HG03354 (cell line): Measurements from ENCODE around the gene SPATA13.
"Not testable (repeated sequence)": the region's sequence is repeated elsewhere in the genome, so short reads cannot be mapped to it uniquely, and the experiment has no call there.

Experiments
- ATAC-seq: cut with Tn5 transposase; IDR thresholded peaks from one replicate; pipeline ENCODE4 v1.9.1; 2021; ENCODE audit warnings: mild to moderate bottlenecking; ENCODE audit not compliant: unreplicated experiment, poor library complexity, severe bottlenecking

SPATA13 gene

GRCh38 chr13:24160458-24161009 lies at the start of gene SPATA13:
SPATA13 (plus strand) TSS chr13:24160720; CDS start chr13:24222930, 62,210 bp downstream.
- peak; percentile 82 for ATAC-seq

GRCh38 chr13:24112791-24113190 lies 47.7 kb upstream of the SPATA13 start:
- no peak for ATAC-seq

GRCh38 chr13:24115671-24116070 lies 44.8 kb upstream of the SPATA13 start:
- no peak for ATAC-seq

GRCh38 chr13:24116131-24116530 lies 44.4 kb upstream of the SPATA13 start:
- ATAC-seq: no peak

GRCh38 chr13:24118576-24118975 lies 41.9 kb upstream of the SPATA13 start:
- no peak for ATAC-seq

- ATAC-seq: no peak
Measured at GRCh38 chr13:24119626-24120508, 40.7 kb upstream of the SPATA13 start.

- ATAC-seq: not testable (repeated sequence)
Measured at GRCh38 chr13:24122045-24122444, 38.5 kb upstream of the SPATA13 start.

- no peak for ATAC-seq
Measured at GRCh38 chr13:24122569-24122968, 38.0 kb upstream of the SPATA13 start.

- no peak for ATAC-seq
Measured at GRCh38 chr13:24123761-24124160, 36.8 kb upstream of the SPATA13 start.

- peak; percentile 94 for ATAC-seq
Measured at GRCh38 chr13:24124789-24125476, 35.6 kb upstream of the SPATA13 start.

- peak; percentile 62 for ATAC-seq
Measured at GRCh38 chr13:24127116-24127631, 33.3 kb upstream of the SPATA13 start.

- no peak for ATAC-seq
Measured at GRCh38 chr13:24128112-24128511, 32.4 kb upstream of the SPATA13 start.

- ATAC-seq: no peak
Measured at GRCh38 chr13:24128962-24129361, 31.6 kb upstream of the SPATA13 start.

- no peak for ATAC-seq
Measured at GRCh38 chr13:24129914-24130774, 30.4 kb upstream of the SPATA13 start.

GRCh38 chr13:24131749-24132148 lies 28.8 kb upstream of the SPATA13 start:
- ATAC-seq: no peak

GRCh38 chr13:24133021-24133795 lies 27.3 kb upstream of the SPATA13 start:
- no peak for ATAC-seq

GRCh38 chr13:24134231-24134630 lies 26.3 kb upstream of the SPATA13 start:
- ATAC-seq: no peak

GRCh38 chr13:24134757-24135156 lies 25.8 kb upstream of the SPATA13 start:
- ATAC-seq: no peak
